Measurements from ENCODE around the gene PHKG2.

DNA sequence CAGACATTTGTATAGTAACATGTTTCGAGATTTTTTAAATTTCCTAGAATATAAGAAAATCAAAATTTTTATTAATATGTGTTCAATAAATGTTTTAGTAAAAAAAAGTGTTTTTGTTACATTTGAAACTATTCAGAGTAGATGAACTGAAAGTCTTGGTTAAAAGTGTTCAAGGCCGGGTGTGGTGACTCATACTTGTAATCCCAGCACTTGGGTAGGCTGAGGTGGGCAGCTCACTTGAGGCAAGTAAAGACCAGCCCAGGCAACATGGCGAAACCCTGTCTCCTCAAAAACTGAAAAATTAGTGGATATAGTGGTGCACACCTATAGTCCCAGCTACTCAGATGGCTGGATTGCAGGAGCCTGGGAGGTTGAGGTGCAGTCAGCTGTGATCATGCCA lies 16.8 kb upstream of the PHKG2 start:
- TF ChIP-seq, protein P1, sequence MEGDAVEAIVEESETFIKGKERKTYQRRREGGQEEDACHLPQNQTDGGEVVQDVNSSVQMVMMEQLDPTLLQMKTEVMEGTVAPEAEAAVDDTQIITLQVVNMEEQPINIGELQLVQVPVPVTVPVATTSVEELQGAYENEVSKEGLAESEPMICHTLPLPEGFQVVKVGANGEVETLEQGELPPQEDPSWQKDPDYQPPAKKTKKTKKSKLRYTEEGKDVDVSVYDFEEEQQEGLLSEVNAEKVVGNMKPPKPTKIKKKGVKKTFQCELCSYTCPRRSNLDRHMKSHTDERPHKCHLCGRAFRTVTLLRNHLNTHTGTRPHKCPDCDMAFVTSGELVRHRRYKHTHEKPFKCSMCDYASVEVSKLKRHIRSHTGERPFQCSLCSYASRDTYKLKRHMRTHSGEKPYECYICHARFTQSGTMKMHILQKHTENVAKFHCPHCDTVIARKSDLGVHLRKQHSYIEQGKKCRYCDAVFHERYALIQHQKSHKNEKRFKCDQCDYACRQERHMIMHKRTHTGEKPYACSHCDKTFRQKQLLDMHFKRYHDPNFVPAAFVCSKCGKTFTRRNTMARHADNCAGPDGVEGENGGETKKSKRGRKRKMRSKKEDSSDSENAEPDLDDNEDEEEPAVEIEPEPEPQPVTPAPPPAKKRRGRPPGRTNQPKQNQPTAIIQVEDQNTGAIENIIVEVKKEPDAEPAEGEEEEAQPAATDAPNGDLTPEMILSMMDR (IDR thresholded peaks at IDR 0.05; ENCODE audit: low read length), result no peak
- no peak for TF ChIP-seq EZH2 (optimal IDR thresholded peaks at IDR 0.05; ENCODE audit: low read depth, low read length)
- TF ChIP-seq EZH2phosphoT487 (IDR thresholded peaks at IDR 0.05; ENCODE audit: low read length), result no peak
